GM19452 (cell line): ENCODE measurements around the gene PRR13.
"Not testable (repeated sequence)": the region's sequence is repeated elsewhere in the genome, so short reads cannot be mapped to it uniquely, and the experiment has no call there.

Source experiments
- ATAC-seq: cut with Tn5 transposase; IDR thresholded peaks from one replicate; pipeline ENCODE4 v1.9.1; 2021; ENCODE audit not compliant: unreplicated experiment

Gene PRR13

GRCh38 chr12:53467880-53468279 is 26.3 kb downstream of the PRR13 start:
- ATAC-seq: no peak

DNA sequence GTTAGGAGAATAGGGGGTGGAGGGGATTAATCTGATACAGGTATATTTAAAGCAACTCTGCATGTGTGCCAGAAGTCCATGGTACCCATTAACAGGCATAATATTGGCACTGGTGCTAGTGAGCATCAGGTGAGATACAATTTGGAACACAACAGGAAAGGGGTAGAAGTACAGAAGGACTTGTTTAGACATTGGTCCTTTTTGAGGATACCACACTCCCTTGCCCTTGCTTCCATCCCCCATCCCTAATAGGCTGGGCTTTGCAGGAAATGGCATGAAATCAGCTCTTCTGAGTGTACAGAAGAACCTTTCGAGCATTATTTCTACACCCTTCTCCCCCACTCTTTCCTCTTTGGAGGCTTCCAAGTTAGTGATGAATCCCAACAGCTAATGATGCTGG is 26.7 kb downstream of the PRR13 start:
- ATAC-seq: no peak

DNA sequence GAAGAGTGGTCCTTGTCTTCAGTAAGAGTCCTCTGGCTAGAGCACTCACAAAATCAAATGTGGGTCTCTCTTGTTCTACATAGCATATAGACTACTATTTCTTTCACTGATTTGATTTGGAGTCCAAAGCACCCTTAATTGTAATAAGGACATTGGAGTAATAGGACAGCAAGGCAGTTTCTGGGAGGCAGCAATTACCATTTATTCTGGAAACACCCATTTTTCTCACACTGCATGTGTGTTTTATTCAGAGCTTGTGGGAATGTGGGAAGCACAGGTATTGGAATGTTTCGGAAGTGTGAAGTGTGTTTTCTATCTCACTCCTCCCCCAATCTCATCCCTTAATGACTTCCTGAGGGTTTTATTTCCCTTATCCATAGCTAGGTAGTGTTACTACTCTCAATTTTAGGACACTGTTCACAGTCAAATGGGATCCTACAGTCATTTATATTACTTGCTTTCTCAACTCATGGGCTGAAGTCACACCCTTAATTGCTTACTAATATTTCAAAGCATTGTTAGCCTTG is 30.6 kb downstream of the PRR13 start:
- ATAC-seq: no peak

GRCh38 chr12:53474077-53474476 is 32.5 kb downstream of the PRR13 start:
- no peak for ATAC-seq

DNA sequence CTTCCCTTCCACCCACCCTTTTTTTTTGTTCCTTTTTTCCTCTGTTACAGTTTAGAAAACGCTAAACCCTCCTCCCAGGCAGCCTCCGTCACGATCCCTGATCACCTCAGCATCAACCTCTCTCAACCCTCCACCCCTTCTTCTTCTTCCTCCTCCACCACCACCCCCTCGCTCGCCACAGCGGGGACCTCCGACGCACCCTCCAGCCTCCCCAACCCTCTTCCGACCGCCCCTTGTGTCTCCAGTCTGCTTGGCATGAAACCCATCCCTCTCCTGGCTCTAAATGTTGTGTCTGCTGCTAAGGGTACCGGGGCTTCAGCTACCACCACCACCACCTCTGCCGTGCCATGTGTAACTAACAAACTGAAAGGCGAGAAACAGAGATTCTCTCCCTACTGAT is 33.3 kb downstream of the PRR13 start:
- no peak for ATAC-seq

DNA sequence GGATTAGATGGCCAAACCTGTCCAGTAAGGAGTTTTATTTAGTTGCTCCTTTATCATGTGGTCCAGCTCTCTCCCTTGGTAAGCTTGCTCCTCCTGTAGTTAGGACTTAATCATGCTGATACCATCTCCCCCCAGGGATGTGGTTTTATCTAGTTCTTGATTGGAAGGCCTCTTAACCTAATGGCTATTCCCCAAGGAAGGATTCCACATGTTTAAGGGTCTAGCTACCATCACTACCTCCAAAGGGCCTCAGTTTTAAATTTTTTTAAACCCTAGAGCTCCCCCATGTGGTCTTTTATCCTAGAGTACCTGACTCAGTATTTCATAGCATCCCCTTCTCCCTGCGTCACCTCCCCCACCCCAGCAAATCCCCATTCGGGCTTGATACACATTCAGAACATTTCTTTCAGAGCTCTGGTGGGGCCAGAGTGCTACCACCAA is 35.3 kb downstream of the PRR13 start:
- ATAC-seq: no peak

DNA sequence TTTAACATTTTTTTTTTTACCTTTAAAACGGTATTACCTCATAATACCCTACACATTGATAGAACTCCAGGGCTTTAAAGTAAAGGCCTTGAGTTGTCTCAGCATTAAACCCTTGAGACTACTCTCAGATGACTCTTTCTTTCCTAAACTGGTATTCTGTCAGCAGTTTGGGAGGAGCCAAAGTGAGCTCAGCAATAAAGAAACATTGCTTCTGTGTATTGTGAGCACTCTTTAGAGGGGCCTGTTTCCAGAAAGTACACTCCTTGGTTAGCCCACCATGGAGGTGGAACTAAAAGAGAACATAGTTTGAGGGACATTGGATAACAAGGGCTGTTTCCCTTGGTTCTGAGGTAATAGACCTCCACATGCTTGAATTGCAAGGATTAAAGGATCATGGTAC is 37.3 kb downstream of the PRR13 start:
- ATAC-seq: no peak

GRCh38 chr12:53479331-53479730 is 37.8 kb downstream of the PRR13 start:
- ATAC-seq: no peak

- ATAC-seq: no peak
Measured at GRCh38 chr12:53480491-53481442, 39.2 kb downstream of the PRR13 start.

DNA sequence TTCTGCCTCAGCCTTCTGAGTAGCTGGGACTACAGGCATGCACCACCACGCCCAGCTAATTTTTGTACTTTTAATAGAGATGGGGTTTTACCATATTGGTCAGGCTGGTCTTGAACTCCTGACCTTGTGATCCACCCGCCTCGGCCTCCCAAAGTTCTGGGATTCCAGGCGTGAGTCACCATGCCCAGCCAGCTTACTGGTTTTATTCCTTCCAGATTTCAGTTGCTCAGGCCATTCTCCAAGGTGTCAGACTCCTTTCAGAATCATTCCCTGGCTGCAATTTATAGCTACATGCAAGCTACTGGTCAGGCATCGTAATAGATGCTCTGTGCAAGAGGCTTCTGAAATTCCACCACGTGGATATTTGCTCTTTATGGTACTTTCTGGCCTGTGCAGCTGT is 39.9 kb downstream of the PRR13 start:
- ATAC-seq: not testable (repeated sequence)

GRCh38 chr12:53481939-53482586 is 40.5 kb downstream of the PRR13 start:
- ATAC-seq: no peak

DNA sequence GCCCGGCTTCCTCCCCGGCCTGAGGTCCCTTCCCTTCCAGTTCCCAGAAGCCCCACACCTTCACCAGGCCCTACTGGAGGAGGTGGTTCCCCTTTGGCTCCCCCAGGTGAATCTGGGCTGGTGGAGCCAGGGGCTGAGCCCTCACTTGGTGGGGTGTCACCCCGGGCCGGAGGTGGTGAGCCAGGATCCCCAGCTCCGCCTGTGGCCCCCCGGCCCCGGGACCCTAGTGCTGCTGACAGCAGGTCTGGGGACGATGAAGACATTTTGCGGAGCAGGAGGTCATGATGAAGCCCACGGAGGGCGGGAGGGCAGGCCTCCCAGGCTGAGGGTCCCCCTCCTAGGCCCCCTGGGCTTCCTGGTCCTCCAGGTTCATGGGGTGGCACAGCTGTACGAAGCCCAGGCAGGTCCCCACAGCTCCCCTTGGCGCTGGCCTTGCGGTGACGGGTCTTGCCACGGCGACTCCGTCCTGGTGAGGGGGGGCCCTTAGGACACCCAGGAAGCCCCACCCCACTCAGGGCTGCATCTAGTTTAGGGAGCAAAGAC is 41.2 kb downstream of the PRR13 start:
- ATAC-seq: no peak

DNA sequence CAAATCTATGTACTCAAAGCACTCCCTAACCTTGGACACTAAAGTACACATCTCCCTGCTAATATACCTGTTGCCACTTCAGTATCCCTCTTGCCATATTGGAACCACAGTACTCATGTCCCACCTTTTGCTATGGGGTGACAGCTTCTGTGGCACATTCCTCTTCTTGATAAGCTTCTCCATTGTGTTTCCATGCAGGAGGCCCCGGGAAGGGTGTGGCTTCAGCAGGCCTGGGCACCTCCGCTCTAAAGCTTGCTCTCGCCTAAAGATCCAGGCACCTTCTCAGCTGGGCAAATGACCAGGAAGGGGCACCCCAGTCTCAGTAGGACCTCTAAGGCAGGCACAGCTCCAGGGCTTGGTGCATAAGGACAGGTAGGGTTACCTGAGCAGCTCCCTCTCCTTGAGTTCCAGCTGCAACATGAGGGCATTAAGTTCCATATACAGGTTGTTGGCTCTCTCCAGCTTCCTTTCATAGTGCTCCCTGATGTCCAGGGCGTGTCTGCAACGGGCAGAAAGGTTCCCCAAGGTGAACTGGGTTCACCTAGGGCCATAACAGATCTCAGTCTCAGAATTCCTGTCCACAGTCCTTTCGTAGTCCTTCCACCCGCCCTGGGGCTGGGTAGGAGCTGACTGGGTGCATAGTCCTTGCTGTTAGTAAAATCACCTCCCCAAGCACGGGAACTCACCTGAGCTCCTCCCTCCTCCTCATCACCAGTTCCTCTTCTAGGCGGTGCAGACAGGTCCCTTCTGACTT is 41.9 kb downstream of the PRR13 start:
- ATAC-seq: no peak

DNA sequence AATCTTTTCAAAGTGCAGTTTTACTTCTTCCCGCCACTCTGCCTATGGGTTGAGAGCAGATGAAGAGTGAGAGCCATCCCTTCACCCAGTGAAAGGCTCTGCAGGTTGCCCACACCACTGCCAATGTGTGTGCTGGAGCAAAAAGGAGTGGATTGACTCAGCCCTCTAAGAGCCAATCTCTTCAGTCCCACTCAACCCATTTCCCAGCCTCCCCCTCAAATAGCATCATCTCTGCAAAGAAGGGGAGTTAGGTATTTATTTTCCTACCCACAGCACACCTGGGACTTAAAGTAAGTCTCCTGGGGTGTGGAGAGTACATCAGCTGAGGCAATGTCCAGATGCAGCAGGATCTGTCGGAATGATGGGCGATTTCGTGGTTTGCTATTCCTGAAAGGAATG is 42.4 kb downstream of the PRR13 start:
- ATAC-seq: no peak

DNA sequence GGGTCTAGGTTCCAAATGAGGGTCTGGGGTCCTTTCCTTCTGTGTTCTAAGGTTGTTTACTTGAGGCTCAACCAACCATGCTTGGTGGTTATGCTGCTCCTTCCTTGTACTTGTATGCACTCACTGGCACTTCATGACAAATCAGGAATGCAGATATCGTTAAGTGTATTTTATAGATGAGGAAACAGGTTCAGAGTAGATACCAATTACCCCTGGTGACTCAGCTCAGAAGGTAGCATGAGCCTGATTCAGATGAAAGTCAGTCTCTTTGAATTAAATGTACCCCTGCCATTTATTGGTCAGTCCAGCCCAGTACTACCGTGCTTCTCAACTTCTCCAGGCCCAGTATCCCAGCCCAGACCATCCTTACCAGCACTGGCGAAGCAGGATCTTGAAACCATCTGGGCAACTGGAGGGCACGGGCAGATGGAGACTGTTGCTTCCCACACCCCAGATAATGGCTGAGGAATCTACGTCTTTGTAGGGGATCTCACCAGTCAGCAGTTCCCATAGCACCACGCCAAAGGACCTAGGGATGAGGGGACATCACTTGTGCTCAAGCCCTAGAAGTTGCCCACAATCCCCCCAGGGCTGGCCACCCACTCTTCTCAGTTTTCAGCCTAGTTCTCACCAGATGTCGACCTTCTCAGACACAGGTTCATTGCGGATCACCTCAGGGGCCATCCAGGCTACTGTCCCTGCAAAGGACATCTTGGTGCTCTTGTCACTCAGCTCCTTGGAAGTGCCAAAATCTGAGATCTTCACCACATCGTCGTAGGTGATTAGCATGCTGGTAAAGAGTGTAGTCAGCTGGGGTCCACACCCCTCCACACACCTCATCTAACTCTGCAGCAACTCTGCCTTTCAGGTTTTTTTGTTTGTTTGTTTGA is 43.4 kb downstream of the PRR13 start:
- no peak for ATAC-seq

- ATAC-seq: no peak
Measured at GRCh38 chr12:53485955-53486735, 44.6 kb downstream of the PRR13 start.

GRCh38 chr12:53486736-53487487 is 45.4 kb downstream of the PRR13 start:
- no peak for ATAC-seq

DNA sequence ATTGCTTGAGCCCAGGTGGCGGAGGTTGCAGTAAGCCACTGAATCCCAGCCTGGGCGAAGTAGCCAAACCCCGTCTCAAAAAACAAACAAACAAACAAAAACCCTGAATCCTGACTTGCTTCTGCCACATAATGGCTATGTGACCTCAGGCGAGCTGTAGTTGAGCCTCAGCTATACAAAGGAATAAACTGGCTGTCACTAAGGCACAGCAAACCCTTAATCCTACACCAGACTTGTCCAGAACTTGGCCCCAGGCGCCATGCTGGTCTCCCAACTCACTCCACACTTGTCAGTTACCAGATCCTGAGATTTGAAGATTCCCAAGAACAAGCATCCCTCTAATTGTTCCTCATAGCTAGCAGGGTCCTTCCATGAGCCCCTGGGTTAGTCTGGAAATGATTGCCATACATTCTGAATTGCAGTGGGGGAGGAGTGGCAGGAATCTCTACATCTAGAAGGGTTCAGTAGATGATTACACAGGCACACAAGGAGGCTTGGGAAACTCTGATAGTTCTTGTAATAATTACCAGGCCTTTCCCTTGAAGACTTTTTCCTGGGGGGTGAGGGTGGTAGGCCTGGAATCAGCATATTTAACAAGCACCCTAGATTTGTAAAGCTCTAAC is 47.8 kb downstream of the PRR13 start:
- ATAC-seq: no peak
